Endodermal cell (in vitro differentiated cells): ENCODE measurements around the gene VPS9D1. TPM values are rescaled to one million over a fixed set of nuclear protein-coding genes. Genes with fewer than 3 reads are reported as not detected.

ENCODE experiments used
- DNase-seq: peaks from one replicate; pipeline ENCODE4 v3.0.0-alpha.2; 2017
- H3K27ac ChIP-seq: 2 replicates; pipeline ENCODE4 v1.5.1; 2013; ENCODE audit warnings: mild to moderate bottlenecking, low read depth, low read length, moderate library complexity
- H3K27me3 ChIP-seq: 2 replicates; pipeline ENCODE4 v1.6.1; 2013; ENCODE audit warnings: mild to moderate bottlenecking, low read length, moderate library complexity; ENCODE audit not compliant: insufficient read depth, control insufficient read depth, poor library complexity, severe bottlenecking
- H3K36me3 ChIP-seq: 2 replicates; pipeline ENCODE4 v1.7.0; 2013; ENCODE audit warnings: mild to moderate bottlenecking, low read length, moderate library complexity; ENCODE audit not compliant: control insufficient read depth, insufficient read depth
- H3K4me1 ChIP-seq: one replicate; pipeline ENCODE4 v1.7.0; 2013; ENCODE audit warnings: low read length; ENCODE audit not compliant: control insufficient read depth, insufficient read depth
- H3K4me3 ChIP-seq: 2 replicates; pipeline ENCODE4 v1.5.1; 2013; ENCODE audit warnings: mild to moderate bottlenecking, low read length, moderate library complexity
- H3K9ac ChIP-seq: 2 replicates; pipeline ENCODE4 v1.6.1; 2013; ENCODE audit warnings: mild to moderate bottlenecking, low read length, moderate library complexity; ENCODE audit not compliant: poor library complexity, severe bottlenecking; ENCODE audit errors: extremely low read depth
- H3K9me3 ChIP-seq: 2 replicates; pipeline ENCODE4 v1.6.1; 2013; ENCODE audit warnings: mild to moderate bottlenecking, low read length, moderate library complexity; ENCODE audit not compliant: control insufficient read depth
- H3K27ac Mint-ChIP-seq: 2 replicates; pipeline ENCODE4 v1.8.0; 2020; ENCODE audit warnings: mixed read lengths
- H3K27me3 Mint-ChIP-seq: 2 replicates; pipeline ENCODE4 v1.8.0; 2021; ENCODE audit warnings: mild to moderate bottlenecking, mixed read lengths; ENCODE audit not compliant: insufficient read depth
- H3K36me3 Mint-ChIP-seq: 2 replicates; pipeline ENCODE4 v1.8.0; 2020; ENCODE audit warnings: low read depth, mixed read lengths
- H3K4me1 Mint-ChIP-seq: 2 replicates; pipeline ENCODE4 v1.8.0; 2020; ENCODE audit warnings: mixed read lengths
- H3K4me3 Mint-ChIP-seq: 2 replicates; pipeline ENCODE4 v1.8.0; 2020; ENCODE audit warnings: mild to moderate bottlenecking, moderate library complexity, mixed read lengths
- H3K9me3 Mint-ChIP-seq: 2 replicates; pipeline ENCODE4 v1.8.0; 2020; ENCODE audit warnings: mild to moderate bottlenecking, mixed read lengths
- WGBS, 2 experiments: methylation state at CpG; one replicate each; pipeline versions ENCODE4 v1.1.5 to v1.1.7; 2013; ENCODE audit warnings: missing lambda C conversion rate in 2 of 2, mixed read lengths in 1 of 2; ENCODE audit not compliant: insufficient coverage in 1 of 2, insufficient read length in 1 of 2; 5-methylcytosine and 5-hydroxymethylcytosine counted together
- total RNA-seq, 2 donors: library from RNA; stranded (reverse); fragmentation: NEBNext Ultra II Directional in 1 of 2; extraction: Animal tissue kit (Norgen Biotek cat#: 25700) in 1 of 2; gene quantifications; 2 replicates in 1 of 2; 3 replicates in 1 of 2; pipeline ENCODE4 v1.2.1, GENCODE V29; 2021
- TF ChIP-seq, protein P1 (sequence below): fragments of 200-600 bp; sonication (generic); conservative IDR thresholded peaks from 2 replicates; pipeline ENCODE4 v1.5.0; 2021; ENCODE audit warnings: antibody characterized with exemption, mild to moderate bottlenecking

Gene VPS9D1
- total RNA-seq, 2 donors from 2014 or later: 7.4 to 10.0 TPM

DNA sequence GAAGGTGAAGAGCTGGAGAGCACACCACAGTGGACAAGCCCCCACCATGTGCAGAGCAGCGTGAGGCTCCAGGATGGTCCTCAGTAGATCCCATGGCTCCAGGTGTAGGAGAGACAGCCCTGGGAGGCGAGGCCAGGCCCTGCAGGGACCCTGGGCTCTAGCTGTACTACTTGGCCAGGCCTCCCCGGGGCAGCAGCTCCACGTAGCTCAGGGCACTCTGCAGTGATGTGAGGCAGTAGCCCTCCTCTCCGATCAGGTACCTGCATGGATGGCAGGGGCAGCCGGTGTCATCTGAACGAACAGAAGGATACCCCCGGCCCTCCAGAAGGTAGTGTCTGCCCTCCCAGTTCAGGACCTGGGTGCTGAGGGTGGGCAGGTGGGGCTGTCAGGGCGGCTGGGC lies 13.0 kb downstream of the VPS9D1 start:
- Mint-ChIP-seq H3K4me1 (peaks cover 7% of the 10 kb centered on the region), H3K27me3 (peaks cover 9% of the 10 kb centered on the region), H3K4me3 (no peak overlapping the region), H3K36me3 (no peaks in the 10 kb centered on the region), H3K27ac (no peak overlapping the region), H3K9me3 (no peaks in the 10 kb centered on the region)
- DNase-seq: peak; percentile 49
- WGBS, 2 experiments: 89 to 95% methylated on average over 7 to 9 of the region's 9 CpGs
- peaks cover 3% of the 10 kb centered on the region for H3K4me1 ChIP-seq
- H3K9ac ChIP-seq: no peak overlapping the region
- no peaks in the 10 kb centered on the region for H3K27me3 ChIP-seq
- H3K9me3 ChIP-seq: no peaks in the 10 kb centered on the region
- H3K27ac ChIP-seq: no peak overlapping the region
- no peaks in the 10 kb centered on the region for H3K36me3 ChIP-seq
- TF ChIP-seq, protein P1, sequence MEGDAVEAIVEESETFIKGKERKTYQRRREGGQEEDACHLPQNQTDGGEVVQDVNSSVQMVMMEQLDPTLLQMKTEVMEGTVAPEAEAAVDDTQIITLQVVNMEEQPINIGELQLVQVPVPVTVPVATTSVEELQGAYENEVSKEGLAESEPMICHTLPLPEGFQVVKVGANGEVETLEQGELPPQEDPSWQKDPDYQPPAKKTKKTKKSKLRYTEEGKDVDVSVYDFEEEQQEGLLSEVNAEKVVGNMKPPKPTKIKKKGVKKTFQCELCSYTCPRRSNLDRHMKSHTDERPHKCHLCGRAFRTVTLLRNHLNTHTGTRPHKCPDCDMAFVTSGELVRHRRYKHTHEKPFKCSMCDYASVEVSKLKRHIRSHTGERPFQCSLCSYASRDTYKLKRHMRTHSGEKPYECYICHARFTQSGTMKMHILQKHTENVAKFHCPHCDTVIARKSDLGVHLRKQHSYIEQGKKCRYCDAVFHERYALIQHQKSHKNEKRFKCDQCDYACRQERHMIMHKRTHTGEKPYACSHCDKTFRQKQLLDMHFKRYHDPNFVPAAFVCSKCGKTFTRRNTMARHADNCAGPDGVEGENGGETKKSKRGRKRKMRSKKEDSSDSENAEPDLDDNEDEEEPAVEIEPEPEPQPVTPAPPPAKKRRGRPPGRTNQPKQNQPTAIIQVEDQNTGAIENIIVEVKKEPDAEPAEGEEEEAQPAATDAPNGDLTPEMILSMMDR: no peak
- no peak overlapping the region for H3K4me3 ChIP-seq

DNA sequence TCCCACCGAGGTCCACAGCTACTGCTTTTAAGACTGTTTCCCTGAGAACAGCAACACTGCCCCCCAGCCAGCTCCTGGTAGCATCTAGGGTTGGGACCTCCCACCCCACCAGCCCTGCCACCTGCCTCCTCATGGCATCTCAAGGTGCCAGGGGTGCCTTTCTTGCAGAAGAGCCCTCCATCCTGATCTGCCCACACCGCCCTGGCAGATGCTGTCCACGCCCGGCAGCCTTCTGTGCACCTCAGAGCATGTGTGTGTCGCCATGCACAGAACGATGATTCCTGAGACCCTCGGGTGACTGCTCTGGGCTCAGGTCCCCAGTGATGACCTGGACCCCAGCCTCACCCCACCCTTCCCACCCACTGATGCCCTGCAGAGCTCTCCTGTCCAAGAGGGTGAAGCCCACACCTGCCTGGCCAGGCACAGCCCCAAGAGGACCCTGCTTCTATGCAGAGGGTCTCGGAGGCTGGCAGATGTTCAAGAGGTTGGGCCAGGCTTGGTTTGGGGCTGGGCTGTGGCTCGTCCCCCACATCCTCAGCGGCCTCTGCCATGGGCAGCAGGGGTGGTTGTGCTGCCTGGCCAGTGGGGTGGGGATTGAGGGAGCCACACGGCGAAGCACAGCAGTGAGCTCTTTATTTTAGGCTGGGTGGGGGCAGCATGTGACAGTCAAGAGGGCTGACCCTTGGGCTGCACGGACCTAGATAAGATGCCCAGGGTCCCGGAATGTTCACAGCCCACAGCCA lies 14.0 kb downstream of the VPS9D1 start:
- H3K27me3 ChIP-seq: no peaks in the 10 kb centered on the region
- TF ChIP-seq, protein P1: no peak
- no peak overlapping the region for H3K9ac ChIP-seq
- DNase-seq: no peak
- H3K27me3 Mint-ChIP-seq: peaks cover 9% of the 10 kb centered on the region
- H3K36me3 ChIP-seq: no peaks in the 10 kb centered on the region
- H3K4me3 Mint-ChIP-seq: no peak overlapping the region
- no peak overlapping the region for H3K27ac ChIP-seq
- 95 to 96% methylated on average over 11 to 14 of the region's 14 CpGs for WGBS, 2 experiments
- H3K9me3 ChIP-seq: no peaks in the 10 kb centered on the region
- no peaks in the 10 kb centered on the region for H3K9me3 Mint-ChIP-seq
- H3K4me3 ChIP-seq: no peak overlapping the region
- H3K4me1 ChIP-seq: peaks cover 3% of the 10 kb centered on the region
- peaks cover 7% of the 10 kb centered on the region for H3K4me1 Mint-ChIP-seq
- no peaks in the 10 kb centered on the region for H3K36me3 Mint-ChIP-seq
- H3K27ac Mint-ChIP-seq: no peak overlapping the region

DNA sequence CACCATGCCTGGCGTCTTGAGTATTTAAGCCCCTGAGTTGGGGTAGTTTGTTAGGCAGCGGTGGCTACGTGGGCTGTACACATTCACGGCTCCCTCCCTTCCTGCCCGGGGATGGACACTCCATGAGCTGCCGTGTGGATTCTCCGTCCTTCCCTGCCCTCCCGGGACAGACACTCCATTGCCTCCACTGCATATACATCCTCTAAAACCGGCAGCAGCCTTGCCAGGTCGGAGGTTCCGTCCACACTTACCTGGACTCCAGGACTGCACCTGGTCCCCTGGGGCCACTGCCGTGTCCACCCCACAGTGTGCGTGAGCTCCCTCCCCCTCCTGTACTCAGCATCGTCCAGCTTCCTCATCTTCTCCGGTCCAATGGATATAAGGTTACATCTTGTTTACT lies 15.7 kb downstream of the VPS9D1 start:
- H3K9ac ChIP-seq: no peak overlapping the region
- 92 to 93% methylated on average over 11 to 14 of the region's 15 CpGs for WGBS, 2 experiments
- peaks cover 8% of the 10 kb centered on the region for H3K27me3 Mint-ChIP-seq
- H3K4me1 ChIP-seq: peaks cover 3% of the 10 kb centered on the region
- H3K4me3 ChIP-seq: no peak overlapping the region
- H3K27ac ChIP-seq: no peak overlapping the region
- DNase-seq: no peak
- TF ChIP-seq, protein P1: no peak
- H3K36me3 Mint-ChIP-seq: no peaks in the 10 kb centered on the region
- peaks cover 7% of the 10 kb centered on the region for H3K4me1 Mint-ChIP-seq
- H3K9me3 ChIP-seq: no peaks in the 10 kb centered on the region
- no peaks in the 10 kb centered on the region for H3K27me3 ChIP-seq
- H3K27ac Mint-ChIP-seq: no peak overlapping the region
- no peaks in the 10 kb centered on the region for H3K36me3 ChIP-seq
- no peak overlapping the region for H3K4me3 Mint-ChIP-seq
- H3K9me3 Mint-ChIP-seq: no peaks in the 10 kb centered on the region
